GM06990 (cell line): ENCODE measurements around the gene HS3ST1.

Source experiments
- DNase-seq: peaks from one replicate; pipeline ENCODE4 v3.0.0-alpha.2; 2011; ENCODE audit not compliant: insufficient read length; ENCODE audit errors: extremely low read depth
- H3K27me3 ChIP-seq: replicated peaks from 2 replicates; pipeline ENCODE4 v1.6.0; 2011; ENCODE audit warnings: low read length; ENCODE audit not compliant: control insufficient read depth, insufficient read depth
- H3K36me3 ChIP-seq: 2 replicates; pipeline ENCODE4 v1.5.1; 2011; ENCODE audit warnings: low read length; ENCODE audit not compliant: control insufficient read depth, insufficient read depth
- H3K4me3 ChIP-seq: replicated peaks from 2 replicates; pipeline ENCODE4 v1.5.1; 2011; ENCODE audit warnings: low read depth, mild to moderate bottlenecking, control low read depth, low read length
- TF ChIP-seq, protein P1 (sequence below): IDR thresholded peaks from 2 replicates; pipeline ENCODE4 v1.5.1; 2011; ENCODE audit warnings: low read length, control low read depth, mild to moderate bottlenecking, inconsistent platforms; ENCODE audit not compliant: insufficient read depth, poor library complexity, severe bottlenecking

The HS3ST1 gene

GRCh38 chr4:11440481-11441193, 11.9 kb upstream of the HS3ST1 start:
- no peak overlapping the region for H3K4me3 ChIP-seq
- no peak for DNase-seq
- TF ChIP-seq, protein P1, sequence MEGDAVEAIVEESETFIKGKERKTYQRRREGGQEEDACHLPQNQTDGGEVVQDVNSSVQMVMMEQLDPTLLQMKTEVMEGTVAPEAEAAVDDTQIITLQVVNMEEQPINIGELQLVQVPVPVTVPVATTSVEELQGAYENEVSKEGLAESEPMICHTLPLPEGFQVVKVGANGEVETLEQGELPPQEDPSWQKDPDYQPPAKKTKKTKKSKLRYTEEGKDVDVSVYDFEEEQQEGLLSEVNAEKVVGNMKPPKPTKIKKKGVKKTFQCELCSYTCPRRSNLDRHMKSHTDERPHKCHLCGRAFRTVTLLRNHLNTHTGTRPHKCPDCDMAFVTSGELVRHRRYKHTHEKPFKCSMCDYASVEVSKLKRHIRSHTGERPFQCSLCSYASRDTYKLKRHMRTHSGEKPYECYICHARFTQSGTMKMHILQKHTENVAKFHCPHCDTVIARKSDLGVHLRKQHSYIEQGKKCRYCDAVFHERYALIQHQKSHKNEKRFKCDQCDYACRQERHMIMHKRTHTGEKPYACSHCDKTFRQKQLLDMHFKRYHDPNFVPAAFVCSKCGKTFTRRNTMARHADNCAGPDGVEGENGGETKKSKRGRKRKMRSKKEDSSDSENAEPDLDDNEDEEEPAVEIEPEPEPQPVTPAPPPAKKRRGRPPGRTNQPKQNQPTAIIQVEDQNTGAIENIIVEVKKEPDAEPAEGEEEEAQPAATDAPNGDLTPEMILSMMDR, result no peak

DNA sequence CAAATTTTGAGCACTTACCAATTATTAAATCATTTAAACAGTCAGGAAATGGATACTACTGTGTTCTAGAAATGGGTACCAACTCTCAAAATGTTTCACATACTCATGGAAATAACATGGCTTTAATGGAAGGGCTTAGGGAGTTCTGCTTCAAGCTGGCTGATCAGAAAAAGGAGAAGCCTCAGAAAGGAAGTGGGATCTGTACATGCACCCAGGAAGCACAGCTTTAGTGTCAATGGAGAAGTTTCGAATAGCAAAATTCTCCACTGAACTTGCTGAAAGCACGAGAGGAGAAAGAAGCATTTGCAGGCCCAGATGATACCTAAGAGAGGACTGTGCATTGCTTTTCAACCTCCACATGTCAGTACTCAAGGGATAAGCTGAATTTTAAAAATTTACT, 11.1 kb upstream of the HS3ST1 start:
- DNase-seq, result no peak
- H3K27me3 ChIP-seq, result no peaks in the 10 kb centered on the region
- H3K4me3 ChIP-seq, result no peak overlapping the region
- H3K36me3 ChIP-seq, result no peaks in the 10 kb centered on the region
- TF ChIP-seq, protein P1, result no peak

More at GRCh38 chr4:11440481-11441193, 11.9 kb upstream of the HS3ST1 start:
- H3K27me3 ChIP-seq, result no peaks in the 10 kb centered on the region
- H3K36me3 ChIP-seq, result no peaks in the 10 kb centered on the region

- Histone ChIP-seq H3K27me3 (no peaks in the 10 kb centered on the region), H3K4me3 (no peak overlapping the region), H3K36me3 (no peaks in the 10 kb centered on the region)
- TF ChIP-seq, protein P1, result no peak
- DNase-seq, result no peak
These were observed 10.0 kb upstream of the HS3ST1 start for GRCh38 chr4:11438647-11439046.

GRCh38 chr4:11436673-11437072, 8.0 kb upstream of the HS3ST1 start:
- H3K27me3 ChIP-seq, result no peaks in the 10 kb centered on the region
- H3K36me3 ChIP-seq, result no peaks in the 10 kb centered on the region
- DNase-seq, result peak; percentile 11
- H3K4me3 ChIP-seq, result peak overlapping the region; percentile 12
- TF ChIP-seq, protein P1, result no peak

DNA sequence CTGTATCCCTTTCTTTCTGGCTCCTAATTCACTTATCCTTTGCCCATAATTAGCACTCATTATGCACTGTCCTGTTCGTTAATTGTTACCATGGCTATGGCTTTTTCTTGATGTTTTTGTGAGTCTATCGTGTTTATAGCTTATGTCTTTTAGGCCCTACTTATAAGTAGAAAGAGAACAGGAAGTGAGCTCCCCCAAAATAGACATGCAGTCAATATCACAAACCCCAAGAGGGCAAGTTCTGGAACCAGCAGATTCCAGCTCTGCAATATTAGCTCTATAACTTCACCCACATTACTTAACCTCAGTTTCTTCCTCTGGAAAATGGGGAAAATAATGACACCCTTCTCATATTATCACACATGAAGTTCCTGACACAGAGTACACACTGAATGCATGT, 7.4 kb upstream of the HS3ST1 start:
- Histone ChIP-seq H3K4me3 (no peak overlapping the region), H3K27me3 (no peaks in the 10 kb centered on the region), H3K36me3 (no peaks in the 10 kb centered on the region)
- no peak for DNase-seq
- TF ChIP-seq, protein P1, result no peak

- TF ChIP-seq, protein P1, result no peak
- H3K4me3 ChIP-seq, result no peak overlapping the region
- no peak for DNase-seq
- H3K36me3 ChIP-seq, result no peaks in the 10 kb centered on the region
- H3K27me3 ChIP-seq, result no peaks in the 10 kb centered on the region
These were observed 6.9 kb upstream of the HS3ST1 start for GRCh38 chr4:11435557-11435956.
